ENCODE results near the gene AMPD2.
A peak's percentile ranks its signal among the peaks of the same experiment; 100 is the strongest.

DNA sequence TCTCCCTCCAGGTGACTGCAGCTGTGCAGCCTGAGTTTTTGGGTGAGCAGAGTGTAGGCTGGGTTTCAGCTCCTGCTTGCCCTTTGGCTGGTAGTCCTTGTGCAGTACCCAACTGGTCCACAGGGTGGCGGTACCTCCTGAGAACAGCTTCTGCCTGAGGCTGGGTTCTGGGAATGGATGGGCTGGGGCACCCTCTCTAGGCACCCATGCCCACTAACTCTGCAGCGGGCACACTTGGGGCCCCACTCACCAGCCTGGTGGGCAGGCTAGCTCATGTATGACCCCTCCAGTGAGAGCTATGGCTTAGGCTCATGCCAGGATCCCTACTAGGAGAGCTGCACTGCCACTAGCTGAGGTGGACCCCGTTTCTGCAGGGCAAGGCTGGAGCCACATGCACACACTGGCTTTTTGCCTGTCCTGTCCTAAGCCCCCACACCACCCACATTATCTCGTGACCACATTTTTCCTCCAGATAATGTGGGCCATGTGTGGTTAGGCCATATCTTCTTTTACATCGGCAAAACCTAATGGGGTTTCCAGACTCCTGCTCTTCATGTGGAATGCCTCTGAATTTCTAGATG is 20.7 kb downstream of the AMPD2 start:
- TF ChIP-seq, protein P1, sequence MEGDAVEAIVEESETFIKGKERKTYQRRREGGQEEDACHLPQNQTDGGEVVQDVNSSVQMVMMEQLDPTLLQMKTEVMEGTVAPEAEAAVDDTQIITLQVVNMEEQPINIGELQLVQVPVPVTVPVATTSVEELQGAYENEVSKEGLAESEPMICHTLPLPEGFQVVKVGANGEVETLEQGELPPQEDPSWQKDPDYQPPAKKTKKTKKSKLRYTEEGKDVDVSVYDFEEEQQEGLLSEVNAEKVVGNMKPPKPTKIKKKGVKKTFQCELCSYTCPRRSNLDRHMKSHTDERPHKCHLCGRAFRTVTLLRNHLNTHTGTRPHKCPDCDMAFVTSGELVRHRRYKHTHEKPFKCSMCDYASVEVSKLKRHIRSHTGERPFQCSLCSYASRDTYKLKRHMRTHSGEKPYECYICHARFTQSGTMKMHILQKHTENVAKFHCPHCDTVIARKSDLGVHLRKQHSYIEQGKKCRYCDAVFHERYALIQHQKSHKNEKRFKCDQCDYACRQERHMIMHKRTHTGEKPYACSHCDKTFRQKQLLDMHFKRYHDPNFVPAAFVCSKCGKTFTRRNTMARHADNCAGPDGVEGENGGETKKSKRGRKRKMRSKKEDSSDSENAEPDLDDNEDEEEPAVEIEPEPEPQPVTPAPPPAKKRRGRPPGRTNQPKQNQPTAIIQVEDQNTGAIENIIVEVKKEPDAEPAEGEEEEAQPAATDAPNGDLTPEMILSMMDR (IDR thresholded peaks at IDR 0.05), result peak; percentile 89 to 100 (median 92)
- no peak for TF ChIP-seq POLR2A (IDR thresholded peaks at IDR 0.05; ENCODE audit: low read depth)
- no peak for TF ChIP-seq EP300 (IDR thresholded peaks at IDR 0.05)
